ENCODE measurements around the gene IL25. TPM values are rescaled to one million over a fixed set of nuclear protein-coding genes. Genes with fewer than 3 reads are reported as not detected.

The IL25 gene
- total and polyA plus RNA-seq, 2 of the 8 experiments (the other 6 are each of a cell fraction or from before 2014, with no cell fraction given): not detected

DNA sequence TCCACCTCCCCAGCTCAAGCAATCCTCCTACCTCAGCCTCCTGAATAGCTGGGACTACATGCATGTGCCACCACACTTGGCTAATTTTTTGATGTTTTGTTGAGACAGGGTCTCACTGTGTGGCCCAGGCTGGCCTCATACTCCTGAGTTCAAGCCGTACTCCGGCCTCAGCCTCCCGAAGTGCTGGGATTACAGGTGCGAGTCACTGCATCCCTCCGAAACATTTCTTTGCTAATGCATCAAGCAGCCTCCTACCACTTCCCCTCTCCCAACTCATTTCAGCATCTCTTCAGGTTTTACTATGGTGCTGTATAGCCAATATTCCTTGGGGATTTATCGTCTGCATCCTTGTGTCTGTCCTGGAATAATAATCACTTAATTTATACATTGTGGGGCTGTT lies 17.6 kb upstream of the IL25 start:
- Histone ChIP-seq H2BK5ac (ENCODE audit: low read depth, low read length) (no peak overlapping the region), H4K8ac (ENCODE audit: extremely low read depth, insufficient read depth, low read length) (no peak overlapping the region), H3K23me2 (ENCODE audit: low read depth, low read length) (peaks cover 10% of the 10 kb centered on the region), H2BK12ac (ENCODE audit: low read depth, low read length) (no peak overlapping the region), H3K4me1 (replicated peaks in 1 of 4; ENCODE audit: control insufficient read depth in 3 of 4, insufficient read depth in 4 of 4, low read length in 3 of 4) (peaks cover 0 to 3% (median 2%) of the 10 kb centered on the region in 4 experiments; a peak in 4 of 7 replicates), H3K23ac (ENCODE audit: insufficient read length) (no peak overlapping the region), H3K36me3 (ENCODE audit: control insufficient read depth in 2 of 4, insufficient read depth in 4 of 4, low read length in 3 of 4) (peaks cover 0 to 22% (median 8%) of the 10 kb centered on the region in 4 experiments; a peak in 4 of 8 replicates), H4K20me1 (replicated peaks in 1 of 2; ENCODE audit: control insufficient read depth in 1 of 2, insufficient read depth in 2 of 2, low read length in 2 of 2) (peaks cover 0 to 3% of the 10 kb centered on the region in 2 experiments), H3K14ac (ENCODE audit: insufficient read length) (no peak overlapping the region), H3K79me2 (ENCODE audit: control insufficient read depth in 1 of 2, insufficient read depth in 2 of 2, low read length in 2 of 2) (no peaks in the 10 kb centered on the region), H3K4me2 (ENCODE audit: insufficient read depth in 1 of 2, low read depth in 2 of 2, low read length in 2 of 2) (no peak overlapping the region), H3K27me3 (replicated peaks in 1 of 4; ENCODE audit: control insufficient read depth in 3 of 4, extremely low read depth in 1 of 4, insufficient read depth in 3 of 4, low read length in 3 of 4) (peaks cover 0 to 14% (median 10%) of the 10 kb centered on the region in 4 experiments; a peak in 6 of 7 replicates), H2AFZ (ENCODE audit: low read length) (no peak overlapping the region), H3K56ac (replicated peaks; ENCODE audit: insufficient read length, low read depth, low read length) (no peak overlapping the region), H2BK15ac (ENCODE audit: low read length) (no peak overlapping the region), H3K79me1 (ENCODE audit: low read depth, low read length) (no peaks in the 10 kb centered on the region), H3K9ac (replicated peaks in 1 of 4; ENCODE audit: extremely low read depth in 1 of 4, low read depth in 3 of 4, low read length in 3 of 4) (no peak overlapping the region), H4K5ac (ENCODE audit: insufficient read length, low read depth, low read length) (no peak overlapping the region), H3K4me3 (ENCODE audit: extremely low read depth in 1 of 4, insufficient read depth in 2 of 4, low read depth in 3 of 4, low read length in 4 of 4) (no peak overlapping the region), H4K91ac (replicated peaks; ENCODE audit: insufficient read length, low read length) (no peak overlapping the region), H3K27ac (ENCODE audit: low read depth, low read length) (no peak overlapping the region), H3K4ac (replicated peaks; ENCODE audit: insufficient read length, low read depth, low read length) (no peak overlapping the region), H2BK20ac (ENCODE audit: low read length) (no peak overlapping the region), H2AK5ac (ENCODE audit: low read depth, low read length) (no peak overlapping the region), H3K9me3 (ENCODE audit: insufficient read depth in 2 of 2, low read depth in 1 of 2, low read length in 1 of 2) (no peaks in the 10 kb centered on the region), H2BK120ac (replicated peaks; ENCODE audit: low read depth, low read length) (no peak overlapping the region), H3K18ac (ENCODE audit: extremely low read depth, low read length) (no peak overlapping the region)
- 90% methylated on average over 6 of the region's 6 CpGs; no CpG with 5 or more reads in 1 of the 2 experiments for WGBS, 2 experiments (ENCODE audit: extremely low coverage in 1 of 2, insufficient coverage in 1 of 2, insufficient read length in 1 of 2, insufficient replicate concordance in 2 of 2, low coverage in 1 of 2, low lambda C conversion rate in 2 of 2, missing lambda C conversion rate in 1 of 2)
- TF ChIP-seq MAFK (IDR thresholded peaks at IDR 0.05; ENCODE audit: low read depth, low read length): no peak
- peak; percentile 62; the same call in 1 of the 2 replicates for TF ChIP-seq POLR2AphosphoS5 (IDR thresholded peaks at IDR 0.05; ENCODE audit: low read depth, low read length)
- TF ChIP-seq BACH1 (IDR thresholded peaks at IDR 0.05; ENCODE audit: low read length): no peak
- ChIA-PET POLR2A (ENCODE audit: partially characterized antibody) (interaction anchor here (0.6 to 6.4 kb wide), 4 partner anchors 9 to 193 kb away, joined by 3 to 73 read pairs (median 14); partner anchors contain the start of genes EFS and PABPN1), CTCF (ENCODE audit: partially characterized antibody) (interaction anchor here (0.9 to 20.9 kb wide), 6 partner anchors 9 to 123 kb away, joined by 3 to 333 read pairs (median 7); partner anchors contain the start of genes CMTM5 and IL25)
- FAIRE-seq: no peak
- no peak for DNase-seq (ENCODE audit: low read depth in 1 of 2, low spot score in 2 of 2)

Measured in H1 (cell line).